Heart left ventricle (tissue), 16 donors: ENCODE results near the gene AHCTF1. TPM values are rescaled to one million over a fixed set of nuclear protein-coding genes. Genes with fewer than 3 reads are reported as not detected.
A peak's percentile ranks its signal among the peaks of the same experiment; 100 is the strongest.
"Not testable (repeated sequence)": the region's sequence is repeated elsewhere in the genome, so short reads cannot be mapped to it uniquely, and the experiment has no call there.

ENCODE experiments used
- ATAC-seq, 4 donors: fragments of 200-7000 bp; cut with Tn5 transposase; one replicate each; pipeline ENCODE4 v1.9.1; 2020 to 2022; ENCODE audit warnings: moderate library complexity in 4 of 4, mild to moderate bottlenecking in 3 of 4, moderate number of reproducible peaks in 1 of 4
- DNase-seq, 5 donors: peaks; one replicate each; pipeline ENCODE4 v3.0.0-alpha.2; 2020
- H3K27ac ChIP-seq, 12 donors: fragments of 200-600 bp; sonication (generic) in 4 of 12; one replicate each; pipeline versions ENCODE4 v1.5.0 to v1.8.0; 2016 to 2022; ENCODE audit warnings: mild to moderate bottlenecking in 2 of 12
- H3K27me3 ChIP-seq, 9 donors: fragments of 200-600 bp; sonication (generic) in 2 of 9; one replicate each; pipeline versions ENCODE4 v1.5.1 to v1.8.0; 2016 to 2022; ENCODE audit warnings: mild to moderate bottlenecking in 3 of 9
- H3K36me3 ChIP-seq, 9 donors: fragments of 200-600 bp; sonication (generic) in 2 of 9; one replicate each; pipeline versions ENCODE4 v1.5.0 to v1.8.0; 2018 to 2022; ENCODE audit warnings: mild to moderate bottlenecking in 2 of 9
- H3K4me1 ChIP-seq, 12 donors: fragments of 200-600 bp; sonication (generic) in 4 of 12; one replicate each; pipeline versions ENCODE4 v1.5.0 to v1.8.0; 2016 to 2022; ENCODE audit warnings: mild to moderate bottlenecking in 3 of 12
- H3K4me3 ChIP-seq, 12 donors: fragments of 200-600 bp; sonication (generic) in 4 of 12; one replicate each; pipeline versions ENCODE4 v1.5.0 to v1.8.0; 2017 to 2022; ENCODE audit warnings: mild to moderate bottlenecking in 9 of 12, moderate library complexity in 4 of 12
- H3K9me3 ChIP-seq, 12 donors: fragments of 200-600 bp; sonication (generic) in 4 of 12; one replicate each; pipeline versions ENCODE4 v1.5.0 to v1.8.0; 2016 to 2022; ENCODE audit warnings: mild to moderate bottlenecking in 1 of 12
- POLR2A ChIP-seq, 2 donors: fragments of 450-650 bp; IDR thresholded peaks; one replicate each; pipeline ENCODE4 v1.6.1; 2017; ENCODE audit warnings: antibody characterized with exemption in 2 of 2, mild to moderate bottlenecking in 2 of 2, moderate library complexity in 2 of 2
- WGBS, 4 donors: extraction: QIAGEN DNeasy Blood & Tissue Kit in 2 of 4; methylation state at CpG; one replicate each; pipeline versions ENCODE4 v1.1.5 to v1.1.7; 2013 to 2018; 5-methylcytosine and 5-hydroxymethylcytosine counted together
- intact Hi-C, 10 donors: fragments of 100-400 bp; cut with DNase I; formaldehyde crosslinking; loops; one replicate each; pipeline versions ENCODE4 v1.11.1 to v1.14.2; 2022
- polyA plus RNA-seq, 2 donors: library from polyadenylated mRNA; stranded (reverse); fragments of 200-250 nt; gene quantifications; one replicate each; pipeline ENCODE4 v1.2.3, GENCODE V29; 2013
- total RNA-seq, 9 donors: library from RNA; depleted of rRNA in 2 of 9; stranded (reverse); fragments of >200 nt in 2 of 9; fragmentation: NEBNext Ultra II Directional in 3 of 9; extraction: Animal tissue kit (Norgen Biotek cat#: 25700) in 3 of 9; gene quantifications; one replicate each; pipeline versions ENCODE4 v1.1.0 to v1.2.4, GENCODE V29; 2016 to 2023
- TF ChIP-seq, protein P1 (sequence below), 12 donors: fragments of 200-600 bp; sonication (generic) in 4 of 12; IDR thresholded peaks; one replicate each; pipeline versions ENCODE4 v1.5.0 to v1.8.0; 2018 to 2022; ENCODE audit warnings: antibody characterized with exemption in 12 of 12, mild to moderate bottlenecking in 5 of 12
- donor health status: ischemic (EF 13 %, LVEDD 7.1; RV severe dilation, severe dysfunction).
- donor health status: healthy with polysubstance abuse.
- donor health status: DM: no; HTN: yes; CAD: no.
- donor health status: DM: no; HTN: no; CAD: no.
- donor health status: ischemic (EF 25% LVEDD 6.9; RV normal size, moderate dysfunction).
- donor health status: ischemic (EF 25% LVEDD 5.7; RV mildly dilated, moderate dysfunction).
- donor health status: healthy.
- donor health status: DM: yes; HTN: yes; CAD: no.
- donor health status: ischemic (EF 35%, LVEDD 5.7; RV mildly dilated, moderate dysfunction).
- donor health status: nonischemic (EF 11% LVEDD 7.7; RV severe dilation, severe dysfunction).
- donor health status: DM: yes; HTN: yes; CAD: no.
- donor health status: PGD.
- donor health status: ischemic (EF 29% LVEDD 5.4; RV normal size, mild dysfunction).
- donor health status: nonischemic (EF 23%, LVEDD 6.1; RV moderate dilation, normal function).

AHCTF1 gene
- total and polyA plus RNA-seq, 11 donors: 6.3 to 39.7 (median 19.4) TPM

DNA sequence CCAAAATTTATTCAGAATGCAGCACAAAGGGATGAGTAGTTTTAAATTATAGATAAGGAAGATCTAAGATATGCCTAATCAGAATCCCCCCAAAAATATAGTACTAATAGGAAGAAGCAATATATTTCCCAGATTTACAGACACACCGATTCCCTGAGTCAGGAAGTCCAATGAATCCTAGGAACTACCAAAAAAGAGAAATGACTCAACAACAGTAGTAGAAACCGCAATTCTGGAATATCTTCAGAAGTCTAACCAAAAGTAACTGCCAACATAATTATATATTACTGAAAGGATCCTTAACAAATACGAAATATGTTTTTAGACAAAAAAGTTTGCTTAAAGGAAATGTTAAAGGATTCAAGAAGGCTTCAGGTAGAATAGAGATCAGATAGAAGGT lies 10.3 kb downstream of the AHCTF1 start:
- no peak for TF ChIP-seq POLR2A (IDR thresholded peaks at IDR 0.05)
- TF ChIP-seq, protein P1, sequence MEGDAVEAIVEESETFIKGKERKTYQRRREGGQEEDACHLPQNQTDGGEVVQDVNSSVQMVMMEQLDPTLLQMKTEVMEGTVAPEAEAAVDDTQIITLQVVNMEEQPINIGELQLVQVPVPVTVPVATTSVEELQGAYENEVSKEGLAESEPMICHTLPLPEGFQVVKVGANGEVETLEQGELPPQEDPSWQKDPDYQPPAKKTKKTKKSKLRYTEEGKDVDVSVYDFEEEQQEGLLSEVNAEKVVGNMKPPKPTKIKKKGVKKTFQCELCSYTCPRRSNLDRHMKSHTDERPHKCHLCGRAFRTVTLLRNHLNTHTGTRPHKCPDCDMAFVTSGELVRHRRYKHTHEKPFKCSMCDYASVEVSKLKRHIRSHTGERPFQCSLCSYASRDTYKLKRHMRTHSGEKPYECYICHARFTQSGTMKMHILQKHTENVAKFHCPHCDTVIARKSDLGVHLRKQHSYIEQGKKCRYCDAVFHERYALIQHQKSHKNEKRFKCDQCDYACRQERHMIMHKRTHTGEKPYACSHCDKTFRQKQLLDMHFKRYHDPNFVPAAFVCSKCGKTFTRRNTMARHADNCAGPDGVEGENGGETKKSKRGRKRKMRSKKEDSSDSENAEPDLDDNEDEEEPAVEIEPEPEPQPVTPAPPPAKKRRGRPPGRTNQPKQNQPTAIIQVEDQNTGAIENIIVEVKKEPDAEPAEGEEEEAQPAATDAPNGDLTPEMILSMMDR (IDR thresholded peaks at IDR 0.05): no peak

DNA sequence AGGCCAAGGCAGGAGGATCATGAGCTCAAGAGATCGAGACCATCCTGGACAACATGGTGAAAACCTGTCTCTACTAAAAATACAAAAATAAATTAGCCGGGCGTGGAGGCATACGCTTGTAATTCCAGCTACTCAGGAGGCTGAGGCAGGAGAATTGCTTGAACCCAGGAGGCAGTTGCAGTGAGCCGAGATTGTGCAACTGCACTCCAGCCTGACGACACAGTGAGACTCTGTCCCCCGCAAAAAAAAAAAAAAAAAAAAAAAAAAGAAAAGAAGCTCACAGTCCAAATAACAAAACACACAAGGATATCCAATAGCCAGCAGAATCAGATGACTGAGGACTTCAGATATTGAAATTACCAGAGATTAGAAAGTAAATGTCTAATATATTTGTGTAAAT lies 11.8 kb downstream of the AHCTF1 start:
- Histone ChIP-seq H3K4me3 (no peak overlapping the region), H3K36me3 (peaks cover 0 to 29% (median 26%) of the 10 kb centered on the region in 9 donors), H3K9me3 (no peaks in the 10 kb centered on the region), H3K27ac (no peak overlapping the region), H3K4me1 (peaks cover 0 to 41% (median 23%) of the 10 kb centered on the region in 12 donors), H3K27me3 (no peaks in the 10 kb centered on the region)
- intact Hi-C loops: no loop called here
- WGBS, 4 donors: 94 to 99% (median 95%) methylated on average over 7 of the region's 7 CpGs
- ATAC-seq: no peak
- no peak for TF ChIP-seq POLR2A (IDR thresholded peaks at IDR 0.05)
- TF ChIP-seq, protein P1 (IDR thresholded peaks at IDR 0.05): no peak
- DNase-seq: no peak

More for the DNA sequence above, 10.3 kb downstream of the AHCTF1 start:
- no peaks in the 10 kb centered on the region for H3K9me3 ChIP-seq
- H3K36me3 ChIP-seq: peaks cover 0 to 23% (median 14%) of the 10 kb centered on the region in 9 donors
- H3K27me3 ChIP-seq: no peaks in the 10 kb centered on the region
- DNase-seq (no peak), ATAC-seq (no peak)
- intact Hi-C loops: no loop called here
- no peak overlapping the region for H3K27ac ChIP-seq
- H3K4me3 ChIP-seq: no peak overlapping the region
- H3K4me1 ChIP-seq: peaks cover 0 to 46% (median 26%) of the 10 kb centered on the region in 12 donors
- 75 to 80% (median 78%) methylated on average over 3 of the region's 3 CpGs for WGBS, 4 donors

DNA sequence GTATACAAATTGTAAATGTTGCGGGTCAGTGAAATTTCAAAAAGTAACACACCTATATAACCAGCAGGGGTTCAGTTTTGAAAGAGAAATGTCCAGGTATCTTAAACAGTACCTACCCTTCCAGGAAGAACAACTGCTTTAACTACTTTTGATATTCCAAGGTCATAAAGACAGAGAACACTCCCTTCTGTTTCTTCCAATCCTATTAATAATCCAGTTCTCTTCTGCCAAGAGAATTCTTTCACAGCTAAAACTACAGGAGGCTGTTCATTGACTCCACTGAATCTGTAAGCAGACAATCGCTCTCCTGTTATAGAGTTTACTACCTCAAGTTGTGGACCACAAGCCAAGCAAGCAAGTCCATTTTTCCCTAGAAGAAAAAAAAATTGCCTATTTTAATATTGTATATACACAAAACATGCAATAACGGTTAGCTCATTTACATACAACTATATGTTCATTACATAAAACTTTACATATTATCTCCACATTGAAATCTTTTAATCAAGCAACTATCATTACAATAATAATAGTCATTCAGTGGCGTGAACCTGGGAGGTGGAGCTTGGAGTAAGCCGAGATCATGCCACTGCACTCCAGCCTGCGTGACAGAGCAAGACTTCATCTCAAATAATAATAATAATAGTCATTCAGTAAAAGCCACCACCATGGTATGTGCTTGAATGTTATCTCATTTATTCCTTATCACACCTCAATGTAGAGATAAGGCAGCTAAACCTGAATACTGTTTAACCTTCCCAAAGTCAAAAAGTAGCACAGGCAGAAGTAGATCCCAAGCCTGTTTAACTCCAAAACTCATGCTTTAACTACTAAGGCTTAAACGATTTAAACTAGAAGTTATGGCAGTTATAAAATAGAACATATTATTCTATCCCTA lies 15.5 kb downstream of the AHCTF1 start:
- H3K27me3 ChIP-seq, H3K4me3 ChIP-seq, H3K9me3 ChIP-seq, intact Hi-C loops, DNase-seq: not testable (repeated sequence)
- ATAC-seq: peak; percentile 70 to 80 (median 77)
- Histone ChIP-seq H3K27ac (peak overlapping the region in 10 of 12 donors; percentile 7 to 74 (median 46)), H3K4me1 (peaks cover 0 to 21% (median 2%) of the 10 kb centered on the region in 12 donors), H3K36me3 (peaks cover 0 to 66% (median 61%) of the 10 kb centered on the region in 9 donors)
- WGBS, 4 donors: 62 to 78% (median 73%) methylated on average over 7 of the region's 7 CpGs

DNA sequence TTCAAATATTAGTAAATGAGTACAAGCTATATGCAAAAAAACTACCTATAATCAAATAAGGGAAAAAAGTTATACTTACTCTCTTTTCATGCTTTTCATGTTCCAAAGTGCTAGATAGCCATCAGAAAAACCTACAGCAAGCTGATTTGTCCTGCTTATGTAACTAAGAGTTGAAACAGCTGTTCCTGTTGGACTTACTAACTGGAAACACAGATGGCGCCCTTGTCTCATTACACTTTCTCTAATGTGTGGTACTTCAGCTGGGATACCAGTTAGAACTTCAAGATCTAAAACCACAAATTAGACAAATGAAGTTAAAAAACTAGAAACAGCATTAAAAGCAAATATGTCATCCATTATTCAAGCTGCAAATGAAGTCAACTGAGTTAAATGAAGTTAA lies 24.3 kb downstream of the AHCTF1 start:
- TF ChIP-seq, protein P1 (IDR thresholded peaks at IDR 0.05): peak in 11 of 12 donors; percentile 30 to 64 (median 50)
- no peak for TF ChIP-seq POLR2A (IDR thresholded peaks at IDR 0.05)
- Histone ChIP-seq H3K4me3 (no peak overlapping the region), H3K9me3 (no peaks in the 10 kb centered on the region), H3K27ac (no peak overlapping the region), H3K36me3 (peaks cover 0 to 95% (median 75%) of the 10 kb centered on the region in 9 donors), H3K4me1 (peaks cover 0 to 16% (median 2%) of the 10 kb centered on the region in 12 donors), H3K27me3 (no peaks in the 10 kb centered on the region)
- DNase-seq (peak in 2 of 5 donors; percentile 16 to 34), ATAC-seq (peak in 3 of 4 donors; percentile 57 to 65 (median 65))
- intact Hi-C loops: loop anchor here (1.0 to 5.0 kb wide), 4 partner anchors 60 to 65 kb away; no protein-coding TSS in a partner anchor
- WGBS, 4 donors: 71 to 78% (median 76%) methylated on average over 1 of the region's 1 CpG
